Measurements from ENCODE around the gene GRN. TPM values are rescaled to one million over a fixed set of nuclear protein-coding genes. Genes with fewer than 3 reads are reported as not detected.

The GRN gene
- total and polyA plus RNA-seq, 2 of the 13 experiments (the other 11 are each of a cell fraction or from before 2014, with no cell fraction given) = 86.6 to 143 TPM

GRCh38 chr17:44326861-44327444 lies 18.1 kb upstream of the GRN start (continued):
- TF ChIP-seq, protein P1, sequence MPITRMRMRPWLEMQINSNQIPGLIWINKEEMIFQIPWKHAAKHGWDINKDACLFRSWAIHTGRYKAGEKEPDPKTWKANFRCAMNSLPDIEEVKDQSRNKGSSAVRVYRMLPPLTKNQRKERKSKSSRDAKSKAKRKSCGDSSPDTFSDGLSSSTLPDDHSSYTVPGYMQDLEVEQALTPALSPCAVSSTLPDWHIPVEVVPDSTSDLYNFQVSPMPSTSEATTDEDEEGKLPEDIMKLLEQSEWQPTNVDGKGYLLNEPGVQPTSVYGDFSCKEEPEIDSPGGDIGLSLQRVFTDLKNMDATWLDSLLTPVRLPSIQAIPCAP (CRISPR knock-in tag; IDR thresholded peaks at IDR 0.05; ENCODE audit: low read depth) = no peak
- no peak for TF ChIP-seq MAFF (IDR thresholded peaks at IDR 0.05; ENCODE audit: low read depth, low read length)
- TF ChIP-seq PLRG1 (conservative IDR thresholded peaks at IDR 0.05) = no peak
- no peak for TF ChIP-seq SAFB2 (CRISPR knock-in tag; IDR thresholded peaks at IDR 0.05; ENCODE audit: borderline replicate concordance, low read depth)
- TF ChIP-seq ZNF318 (CRISPR knock-in tag; IDR thresholded peaks at IDR 0.05) = no peak
- TF ChIP-seq BORCS8-MEF2B (CRISPR knock-in tag; IDR thresholded peaks at IDR 0.05) = peak; percentile 42; the same call in 1 of the 2 replicates
- TF ChIP-seq KDM1A (CRISPR knock-in tag; IDR thresholded peaks at IDR 0.05) = peak; percentile 40; the same call in 1 of the 2 replicates
- TF ChIP-seq TBX3 (IDR thresholded peaks at IDR 0.05; ENCODE audit: borderline replicate concordance) = no peak
- no peak; the same call in 1 of the 2 replicates for TF ChIP-seq RNF2 (conservative IDR thresholded peaks at IDR 0.05; ENCODE audit: low read depth)
- TF ChIP-seq ZFP91 (CRISPR knock-in tag; IDR thresholded peaks at IDR 0.05; ENCODE audit: borderline replicate concordance) = peak; percentile 99
- TF ChIP-seq HCFC1 (IDR thresholded peaks at IDR 0.05; ENCODE audit: low read depth, low read length) = peak; percentile 45; the same call in 1 of the 2 replicates
- TF ChIP-seq, protein P2, sequence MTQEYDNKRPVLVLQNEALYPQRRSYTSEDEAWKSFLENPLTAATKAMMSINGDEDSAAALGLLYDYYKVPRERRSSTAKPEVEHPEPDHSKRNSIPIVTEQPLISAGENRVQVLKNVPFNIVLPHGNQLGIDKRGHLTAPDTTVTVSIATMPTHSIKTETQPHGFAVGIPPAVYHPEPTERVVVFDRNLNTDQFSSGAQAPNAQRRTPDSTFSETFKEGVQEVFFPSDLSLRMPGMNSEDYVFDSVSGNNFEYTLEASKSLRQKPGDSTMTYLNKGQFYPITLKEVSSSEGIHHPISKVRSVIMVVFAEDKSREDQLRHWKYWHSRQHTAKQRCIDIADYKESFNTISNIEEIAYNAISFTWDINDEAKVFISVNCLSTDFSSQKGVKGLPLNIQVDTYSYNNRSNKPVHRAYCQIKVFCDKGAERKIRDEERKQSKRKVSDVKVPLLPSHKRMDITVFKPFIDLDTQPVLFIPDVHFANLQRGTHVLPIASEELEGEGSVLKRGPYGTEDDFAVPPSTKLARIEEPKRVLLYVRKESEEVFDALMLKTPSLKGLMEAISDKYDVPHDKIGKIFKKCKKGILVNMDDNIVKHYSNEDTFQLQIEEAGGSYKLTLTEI (CRISPR knock-in tag; conservative IDR thresholded peaks at IDR 0.05) = no peak
- TF ChIP-seq SMARCE1 (IDR thresholded peaks at IDR 0.05; ENCODE audit: borderline replicate concordance) = no peak
- no peak for TF ChIP-seq GZF1 (CRISPR knock-in tag; IDR thresholded peaks at IDR 0.05)
- TF ChIP-seq SMYD3 (CRISPR knock-in tag; IDR thresholded peaks at IDR 0.05) = no peak
- no peak for TF ChIP-seq TEF (CRISPR knock-in tag; IDR thresholded peaks at IDR 0.05)
- no peak for TF ChIP-seq PTBP1 (IDR thresholded peaks at IDR 0.05; ENCODE audit: low read depth, low read length, poor library complexity, severe bottlenecking)
